Eye (tissue), 1 donor: ENCODE results near the gene GSS.

Experiments used
- DNase-seq: peaks from one replicate; pipeline ENCODE4 v3.0.0-alpha.2; 2015

Gene GSS

GRCh38 chr20:34992751-34993417, 37.3 kb upstream of the GSS start:
- no peak for DNase-seq

- DNase-seq = no peak
Measured at GRCh38 chr20:34990661-34991214, 35.1 kb upstream of the GSS start.

- DNase-seq = no peak
Measured at GRCh38 chr20:34990231-34990630, 34.6 kb upstream of the GSS start.

GRCh38 chr20:34989670-34990069, 34.1 kb upstream of the GSS start:
- no peak for DNase-seq

DNA sequence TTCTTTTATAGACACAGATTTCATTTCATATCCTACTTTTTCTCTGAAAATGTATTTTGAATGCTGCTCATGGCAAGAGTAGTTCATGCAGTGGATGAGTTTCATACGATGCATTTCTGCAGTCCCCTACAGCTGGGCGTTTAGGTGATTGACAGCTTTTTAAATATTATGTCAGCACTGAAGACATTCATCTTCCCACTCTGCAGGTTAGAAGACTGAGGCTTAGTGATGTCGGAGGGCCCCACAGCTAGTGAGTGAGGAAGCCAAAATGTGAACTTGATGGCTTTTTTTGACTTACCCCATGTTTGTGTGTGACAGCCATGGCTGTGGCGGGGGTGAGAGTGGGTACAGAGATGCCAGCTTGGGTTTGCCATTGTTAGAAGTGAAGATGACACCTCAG, 33.5 kb upstream of the GSS start:
- no peak for DNase-seq

GRCh38 chr20:34988191-34988540, 32.6 kb upstream of the GSS start:
- DNase-seq = no peak

GRCh38 chr20:34987288-34988190, 31.9 kb upstream of the GSS start:
- DNase-seq = no peak

GRCh38 chr20:34986311-34987287, 31.0 kb upstream of the GSS start:
- DNase-seq = no peak

DNA sequence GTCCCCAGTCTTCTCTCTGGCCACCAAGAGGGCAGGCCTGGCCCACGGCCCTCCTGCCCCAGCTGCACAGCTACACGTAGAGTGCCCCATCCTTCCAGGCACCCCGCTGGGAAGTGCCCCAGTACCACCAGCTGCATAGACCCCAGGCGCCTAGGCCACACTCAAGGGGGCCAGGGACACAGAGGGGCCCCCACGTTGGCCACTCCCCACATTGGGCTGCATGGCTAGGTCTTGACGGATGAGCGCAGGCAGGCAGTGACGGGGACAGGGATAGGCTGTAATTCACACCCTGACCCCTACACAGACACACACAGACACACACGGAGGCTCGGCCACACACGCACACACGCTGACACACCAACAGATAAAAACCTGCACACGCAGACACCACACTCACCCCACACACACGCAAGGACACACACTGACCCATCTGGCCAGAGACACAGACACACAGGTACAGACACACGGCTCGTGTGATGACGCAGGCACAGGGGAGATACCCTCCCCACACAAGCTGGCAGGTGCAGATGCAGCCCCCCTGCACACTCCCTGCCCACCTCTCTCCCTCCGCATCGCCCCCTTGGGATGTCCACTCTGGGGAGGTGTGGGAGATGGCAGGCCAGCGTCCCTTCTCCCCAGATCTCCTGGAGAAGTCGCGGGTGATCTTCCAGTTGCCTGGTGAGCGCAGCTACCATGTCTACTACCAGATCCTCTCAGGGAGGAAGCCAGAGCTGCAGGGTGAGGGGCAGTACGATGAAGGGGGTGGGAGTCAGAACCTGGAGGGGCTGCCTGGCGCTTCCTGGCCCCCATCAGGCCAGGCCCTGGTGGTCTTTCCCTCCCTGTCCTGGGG, 30.1 kb upstream of the GSS start:
- peak; percentile 40 for DNase-seq

- no peak for DNase-seq
Measured at GRCh38 chr20:34984756-34985261, 29.2 kb upstream of the GSS start.

- no peak for DNase-seq
Measured at GRCh38 chr20:34983995-34984735, 28.6 kb upstream of the GSS start.

DNA sequence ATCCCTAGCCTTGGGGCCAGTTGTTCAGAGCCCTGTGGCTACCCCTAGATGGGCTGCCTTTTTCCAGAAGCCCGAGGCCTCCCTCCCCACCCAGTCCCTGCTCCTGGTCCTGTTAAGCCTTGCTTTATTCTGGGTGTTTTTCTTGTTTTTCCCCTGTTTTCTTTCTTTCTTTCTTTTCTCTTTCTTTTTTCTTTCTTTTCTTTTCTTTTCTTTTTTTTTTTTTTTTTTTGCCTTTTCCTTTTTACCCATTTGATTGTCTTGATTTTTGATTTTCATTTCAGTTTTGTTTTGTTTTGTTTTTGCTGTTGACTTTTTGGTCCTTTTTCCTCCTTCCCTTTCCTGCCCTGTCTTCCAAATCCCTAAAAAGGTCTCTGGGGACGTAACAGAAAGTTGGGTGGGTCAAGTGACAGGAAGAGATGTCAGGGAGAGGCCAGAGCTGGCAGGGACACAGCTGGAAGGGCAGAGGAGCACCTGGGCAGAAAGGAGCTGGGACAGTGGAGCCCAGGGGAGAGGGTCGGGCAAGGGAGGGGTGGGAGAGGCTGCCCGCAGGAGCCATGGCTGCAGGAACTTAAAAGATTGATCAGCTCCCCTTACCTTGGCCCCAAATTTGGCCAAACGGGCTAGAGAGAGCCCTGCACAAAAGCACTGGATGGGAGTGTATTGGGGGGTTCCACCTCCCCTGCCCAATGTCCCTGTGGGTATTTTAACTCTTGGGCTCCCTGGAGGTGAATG, 27.6 kb upstream of the GSS start:
- DNase-seq = no peak

DNA sequence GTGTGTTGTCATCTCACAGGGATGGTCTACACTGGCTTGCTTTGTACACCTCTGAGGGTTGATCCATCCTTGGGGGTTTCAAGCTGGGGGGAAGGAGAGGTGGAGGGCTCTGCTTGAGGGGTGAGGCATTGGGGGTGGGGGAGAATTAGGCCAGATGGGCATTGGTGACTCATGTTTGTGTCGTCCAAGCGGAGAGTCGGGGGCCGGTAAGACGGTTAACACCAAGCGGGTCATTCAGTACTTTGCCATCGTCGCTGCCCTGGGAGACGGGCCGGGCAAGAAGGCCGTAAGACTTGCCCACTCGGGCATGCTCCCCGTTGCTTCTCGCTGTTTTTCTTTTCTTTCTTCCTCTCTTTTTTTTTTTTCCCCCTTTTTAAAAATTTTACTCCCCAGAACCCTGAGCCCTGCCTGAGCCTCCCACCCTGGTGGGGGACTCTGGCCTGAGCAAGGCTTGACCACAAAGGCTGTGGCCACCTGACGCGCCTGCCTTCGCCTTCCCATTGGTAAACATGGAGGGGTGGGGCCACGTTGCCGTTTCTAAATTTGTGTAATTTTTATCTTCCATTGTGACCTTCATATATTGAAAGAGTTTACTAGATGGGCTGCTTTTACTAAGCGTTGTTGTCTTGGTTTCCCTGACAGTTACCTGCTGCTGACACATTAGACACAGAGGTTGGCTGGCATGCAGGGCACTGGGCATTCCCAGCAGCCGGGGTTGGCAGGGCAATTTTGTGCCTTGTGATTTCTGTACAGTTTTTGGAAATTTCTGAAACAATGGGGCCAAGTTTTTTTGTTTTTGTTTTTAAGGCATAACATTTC, 26.9 kb upstream of the GSS start:
- DNase-seq = no peak

- peak; percentile 55 for DNase-seq
Measured at GRCh38 chr20:34980543-34981233, 25.1 kb upstream of the GSS start.

- DNase-seq = no peak
Measured at GRCh38 chr20:34979366-34980153, 24.0 kb upstream of the GSS start.

GRCh38 chr20:34978092-34978744, 22.6 kb upstream of the GSS start:
- no peak for DNase-seq
